Measurements from ENCODE around the gene MGAT5B. TPM values are rescaled to one million over a fixed set of nuclear protein-coding genes. Genes with fewer than 3 reads are reported as not detected.

MGAT5B gene
- total and polyA plus RNA-seq, 4 experiments from 2014 or later: 0.25 to 2.4 (median 1.8) TPM; not detected in 1

GRCh38 chr17:76938009-76938408, 69.8 kb downstream of the MGAT5B start:
- no peak overlapping the region for H3K27ac Mint-ChIP-seq
- no peaks in the 10 kb centered on the region for H3K4me1 ChIP-seq (ENCODE audit: insufficient read depth, low read length)
- no peak overlapping the region for H3K4me3 ChIP-seq (ENCODE audit: low read length in 2 of 2)
- H3K36me3 ChIP-seq (ENCODE audit: insufficient read depth, low read length): no peaks in the 10 kb centered on the region
- intact Hi-C loops (cut with micrococcal nuclease): no loop called here
- H3K4me1 Mint-ChIP-seq: peaks cover 0 to 1% (median 0%) of the 10 kb centered on the region in 4 donors
- POLR2A ChIA-PET (ENCODE audit: partially characterized antibody): interaction anchor here (0.8 kb wide), 1 partner anchor 61 kb away, joined by 3 read pairs; no protein-coding TSS in a partner anchor
- H3K9me3 ChIP-seq (ENCODE audit: control insufficient read depth in 1 of 2, low read length in 2 of 2): no peaks in the 10 kb centered on the region
- no peaks in the 10 kb centered on the region for H3K9me3 Mint-ChIP-seq
- no peak overlapping the region for H3K27ac ChIP-seq (ENCODE audit: low read depth, low read length)
- CTCF ChIA-PET (ENCODE audit: partially characterized antibody): no interaction called here
- no peaks in the 10 kb centered on the region for H3K27me3 ChIP-seq (ENCODE audit: insufficient read depth, low read length)
- H3K27me3 Mint-ChIP-seq: peaks cover 0 to 12% of the 10 kb centered on the region in 2 donors
- H3K36me3 Mint-ChIP-seq: no peaks in the 10 kb centered on the region
- DNase-seq: no peak
- H3K4me3 Mint-ChIP-seq: no peak overlapping the region

- no peaks in the 10 kb centered on the region for H3K4me1 Mint-ChIP-seq
- no peak overlapping the region for H3K4me3 ChIP-seq (ENCODE audit: low read length in 2 of 2)
- DNase-seq: no peak
- H3K9me3 ChIP-seq (ENCODE audit: control insufficient read depth in 1 of 2, low read length in 2 of 2): no peaks in the 10 kb centered on the region
- no peaks in the 10 kb centered on the region for H3K4me1 ChIP-seq (ENCODE audit: insufficient read depth, low read length)
- no peak overlapping the region for H3K4me3 Mint-ChIP-seq
- ChIA-PET POLR2A (ENCODE audit: partially characterized antibody) (no interaction called here), CTCF (ENCODE audit: partially characterized antibody) (no interaction called here)
- no peak overlapping the region for H3K27ac Mint-ChIP-seq
- no peaks in the 10 kb centered on the region for H3K36me3 ChIP-seq (ENCODE audit: insufficient read depth, low read length)
- no peaks in the 10 kb centered on the region for H3K9me3 Mint-ChIP-seq
- no peak overlapping the region for H3K27ac ChIP-seq (ENCODE audit: low read depth, low read length)
- no peaks in the 10 kb centered on the region for H3K27me3 ChIP-seq (ENCODE audit: insufficient read depth, low read length)
- intact Hi-C loops (cut with micrococcal nuclease): no loop called here
- H3K27me3 Mint-ChIP-seq: peaks cover 0 to 3% of the 10 kb centered on the region in 2 donors
- no peaks in the 10 kb centered on the region for H3K36me3 Mint-ChIP-seq
Observed at GRCh38 chr17:76940295-76940694, 72.1 kb downstream of the MGAT5B start.

- intact Hi-C loops (cut with micrococcal nuclease): no loop called here
- Mint-ChIP-seq H3K9me3 (no peaks in the 10 kb centered on the region), H3K36me3 (no peaks in the 10 kb centered on the region), H3K27ac (no peak overlapping the region), H3K4me3 (no peak overlapping the region), H3K4me1 (no peaks in the 10 kb centered on the region), H3K27me3 (peaks cover 0 to 3% of the 10 kb centered on the region in 2 donors)
- CTCF ChIA-PET (ENCODE audit: partially characterized antibody): no interaction called here
- no peaks in the 10 kb centered on the region for H3K36me3 ChIP-seq (ENCODE audit: insufficient read depth, low read length)
- H3K27me3 ChIP-seq (ENCODE audit: insufficient read depth, low read length): no peaks in the 10 kb centered on the region
- POLR2A ChIA-PET (ENCODE audit: partially characterized antibody): no interaction called here
- DNase-seq: no peak
- no peaks in the 10 kb centered on the region for H3K4me1 ChIP-seq (ENCODE audit: insufficient read depth, low read length)
- no peaks in the 10 kb centered on the region for H3K9me3 ChIP-seq (ENCODE audit: control insufficient read depth in 1 of 2, low read length in 2 of 2)
- no peak overlapping the region for H3K27ac ChIP-seq (ENCODE audit: low read depth, low read length)
- H3K4me3 ChIP-seq (ENCODE audit: low read length in 2 of 2): no peak overlapping the region
Observed at GRCh38 chr17:76940738-76941350, 72.6 kb downstream of the MGAT5B start.

GRCh38 chr17:76943202-76943601, 75.0 kb downstream of the MGAT5B start:
- ChIA-PET POLR2A (ENCODE audit: partially characterized antibody) (no interaction called here), CTCF (ENCODE audit: partially characterized antibody) (interaction anchor here (1.0 kb wide), 1 partner anchor 114 kb away, joined by 3 read pairs; no protein-coding TSS in a partner anchor)
- DNase-seq: no peak
- no peaks in the 10 kb centered on the region for H3K27me3 Mint-ChIP-seq
- H3K4me3 Mint-ChIP-seq: no peak overlapping the region
- H3K4me1 Mint-ChIP-seq: no peaks in the 10 kb centered on the region
- Histone ChIP-seq H3K27ac (ENCODE audit: low read depth, low read length) (no peak overlapping the region), H3K4me3 (ENCODE audit: low read length in 2 of 2) (no peak overlapping the region), H3K27me3 (ENCODE audit: insufficient read depth, low read length) (no peaks in the 10 kb centered on the region), H3K9me3 (ENCODE audit: control insufficient read depth in 1 of 2, low read length in 2 of 2) (no peaks in the 10 kb centered on the region), H3K4me1 (ENCODE audit: insufficient read depth, low read length) (no peaks in the 10 kb centered on the region), H3K36me3 (ENCODE audit: insufficient read depth, low read length) (no peaks in the 10 kb centered on the region)
- intact Hi-C loops (cut with micrococcal nuclease): no loop called here
- H3K9me3 Mint-ChIP-seq: no peaks in the 10 kb centered on the region
- no peaks in the 10 kb centered on the region for H3K36me3 Mint-ChIP-seq
- no peak overlapping the region for H3K27ac Mint-ChIP-seq

GRCh38 chr17:76943781-76944213, 75.6 kb downstream of the MGAT5B start:
- ChIA-PET CTCF (ENCODE audit: partially characterized antibody) (no interaction called here), POLR2A (ENCODE audit: partially characterized antibody) (no interaction called here)
- H3K27me3 Mint-ChIP-seq: no peaks in the 10 kb centered on the region
- H3K9me3 Mint-ChIP-seq: no peaks in the 10 kb centered on the region
- H3K4me1 Mint-ChIP-seq: no peaks in the 10 kb centered on the region
- no peaks in the 10 kb centered on the region for H3K4me1 ChIP-seq (ENCODE audit: insufficient read depth, low read length)
- H3K36me3 Mint-ChIP-seq: no peaks in the 10 kb centered on the region
- no peaks in the 10 kb centered on the region for H3K36me3 ChIP-seq (ENCODE audit: insufficient read depth, low read length)
- H3K9me3 ChIP-seq (ENCODE audit: control insufficient read depth in 1 of 2, low read length in 2 of 2): no peaks in the 10 kb centered on the region
- H3K27me3 ChIP-seq (ENCODE audit: insufficient read depth, low read length): no peaks in the 10 kb centered on the region
- DNase-seq: no peak
- H3K4me3 ChIP-seq (ENCODE audit: low read length in 2 of 2): no peak overlapping the region
- intact Hi-C loops (cut with micrococcal nuclease): no loop called here
- no peak overlapping the region for H3K4me3 Mint-ChIP-seq
- no peak overlapping the region for H3K27ac ChIP-seq (ENCODE audit: low read depth, low read length)
- H3K27ac Mint-ChIP-seq: no peak overlapping the region

GRCh38 chr17:76944477-76944876, 76.3 kb downstream of the MGAT5B start:
- Histone ChIP-seq H3K27me3 (ENCODE audit: insufficient read depth, low read length) (no peaks in the 10 kb centered on the region), H3K9me3 (ENCODE audit: control insufficient read depth in 1 of 2, low read length in 2 of 2) (no peaks in the 10 kb centered on the region), H3K36me3 (ENCODE audit: insufficient read depth, low read length) (no peaks in the 10 kb centered on the region), H3K4me3 (ENCODE audit: low read length in 2 of 2) (no peak overlapping the region), H3K27ac (ENCODE audit: low read depth, low read length) (no peak overlapping the region), H3K4me1 (ENCODE audit: insufficient read depth, low read length) (no peaks in the 10 kb centered on the region)
- Mint-ChIP-seq H3K27me3 (no peaks in the 10 kb centered on the region), H3K27ac (peak overlapping the region in 1 of 7 donors; percentile 12), H3K4me3 (no peak overlapping the region), H3K36me3 (no peaks in the 10 kb centered on the region), H3K9me3 (no peaks in the 10 kb centered on the region), H3K4me1 (no peaks in the 10 kb centered on the region)
- intact Hi-C loops (cut with micrococcal nuclease): no loop called here
- POLR2A ChIA-PET (ENCODE audit: partially characterized antibody): no interaction called here
- no peak for DNase-seq
- CTCF ChIA-PET (ENCODE audit: partially characterized antibody): no interaction called here

- intact Hi-C loops (cut with micrococcal nuclease): no loop called here
- POLR2A ChIA-PET (ENCODE audit: partially characterized antibody): no interaction called here
- H3K4me3 ChIP-seq (ENCODE audit: low read length in 2 of 2): no peak overlapping the region
- no peak overlapping the region for H3K4me3 Mint-ChIP-seq
- H3K27ac Mint-ChIP-seq: no peak overlapping the region
- no peaks in the 10 kb centered on the region for H3K4me1 ChIP-seq (ENCODE audit: insufficient read depth, low read length)
- no peaks in the 10 kb centered on the region for H3K9me3 ChIP-seq (ENCODE audit: control insufficient read depth in 1 of 2, low read length in 2 of 2)
- no peaks in the 10 kb centered on the region for H3K9me3 Mint-ChIP-seq
- DNase-seq: no peak
- H3K36me3 Mint-ChIP-seq: no peaks in the 10 kb centered on the region
- H3K27ac ChIP-seq (ENCODE audit: low read depth, low read length): no peak overlapping the region
- no peaks in the 10 kb centered on the region for H3K4me1 Mint-ChIP-seq
- no peaks in the 10 kb centered on the region for H3K27me3 Mint-ChIP-seq
- H3K27me3 ChIP-seq (ENCODE audit: insufficient read depth, low read length): no peaks in the 10 kb centered on the region
- no peaks in the 10 kb centered on the region for H3K36me3 ChIP-seq (ENCODE audit: insufficient read depth, low read length)
- CTCF ChIA-PET (ENCODE audit: partially characterized antibody): no interaction called here
Observed at GRCh38 chr17:76946111-76946771, 78.0 kb downstream of the MGAT5B start.

Measured in CD4-positive, alpha-beta memory T cell (primary cell).